Ishikawa (cell line): ENCODE data around the gene TRIP10.

Source experiments
- EGR1 ChIP-seq: IDR thresholded peaks from 2 replicates; pipeline ENCODE4 v1.6.1; 2012
- EP300 ChIP-seq: IDR thresholded peaks from 2 replicates; pipeline ENCODE4 v1.6.1; 2012; ENCODE audit warnings: borderline replicate concordance
- FOXM1 ChIP-seq: IDR thresholded peaks from 2 replicates; pipeline ENCODE4 v1.6.1; 2012; ENCODE audit warnings: low read depth, borderline replicate concordance
- MAX ChIP-seq: IDR thresholded peaks from 2 replicates; pipeline ENCODE4 v1.6.1; 2012
- RAD21 ChIP-seq: IDR thresholded peaks from 2 replicates; pipeline ENCODE4 v1.6.1; 2012; ENCODE audit warnings: low read depth
- TEAD4 ChIP-seq: IDR thresholded peaks from 2 replicates; pipeline ENCODE4 v1.6.1; 2012
- YY1 ChIP-seq: IDR thresholded peaks from 2 replicates; pipeline ENCODE4 v1.6.1; 2012; ENCODE audit warnings: low read depth
- ZBTB7A ChIP-seq: IDR thresholded peaks from 2 replicates; pipeline ENCODE4 v1.6.1; 2012; ENCODE audit warnings: low read depth

DNA sequence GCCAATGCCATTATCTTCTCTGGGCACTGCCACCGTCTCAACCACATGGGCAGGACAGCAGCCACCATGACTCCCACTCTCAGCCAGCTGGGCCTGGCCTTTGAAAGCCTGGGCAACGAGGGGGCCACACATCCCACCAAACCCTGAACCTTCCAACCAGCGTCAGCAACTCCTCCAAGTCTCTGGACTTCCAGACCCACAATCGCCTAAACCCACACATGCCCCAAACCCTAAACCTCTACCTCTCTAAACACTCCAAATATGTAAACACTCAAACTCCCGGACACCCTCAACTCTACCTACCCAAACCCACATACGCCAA, 20.0 kb upstream of the TRIP10 start:
- TF ChIP-seq YY1 = no peak
- TF ChIP-seq EGR1 = no peak
- no peak for TF ChIP-seq RAD21
- TF ChIP-seq ZBTB7A = no peak
- TF ChIP-seq MAX = no peak
- no peak for TF ChIP-seq FOXM1
- no peak for TF ChIP-seq EP300
- TF ChIP-seq TEAD4 = no peak
